ENCODE results near the gene CSNK2A3. TPM values are rescaled to one million over a fixed set of nuclear protein-coding genes. Genes with fewer than 3 reads are reported as not detected.
"Not testable (repeated sequence)": the region's sequence is repeated elsewhere in the genome, so short reads cannot be mapped to it uniquely, and the experiment has no call there.

Gene CSNK2A3
- polyA plus RNA-seq, 3 donors = 2.3 to 4.8 (median 2.6) TPM

GRCh38 chr11:11383995-11384394 lies 30.9 kb upstream of the CSNK2A3 start:
- no peak for DNase-seq (ENCODE audit: extremely low read depth in 1 of 11, low read depth in 9 of 11, low spot score in 4 of 11)

- DNase-seq (ENCODE audit: extremely low read depth in 1 of 11, low read depth in 9 of 11, low spot score in 4 of 11) = no peak
Measured at GRCh38 chr11:11382858-11383532, 29.9 kb upstream of the CSNK2A3 start.

GRCh38 chr11:11381471-11382105 lies 28.5 kb upstream of the CSNK2A3 start:
- DNase-seq (ENCODE audit: extremely low read depth in 1 of 11, low read depth in 9 of 11, low spot score in 4 of 11) = no peak

GRCh38 chr11:11380883-11381282 lies 27.8 kb upstream of the CSNK2A3 start:
- no peak for DNase-seq (ENCODE audit: extremely low read depth in 1 of 11, low read depth in 9 of 11, low spot score in 4 of 11)

- no peak for DNase-seq (ENCODE audit: extremely low read depth in 1 of 11, low read depth in 9 of 11, low spot score in 4 of 11)
Measured at GRCh38 chr11:11380340-11380739, 27.3 kb upstream of the CSNK2A3 start.

GRCh38 chr11:11379661-11380060 lies 26.6 kb upstream of the CSNK2A3 start:
- no peak for DNase-seq (ENCODE audit: extremely low read depth in 1 of 11, low read depth in 9 of 11, low spot score in 4 of 11)

GRCh38 chr11:11378184-11378940 lies 25.3 kb upstream of the CSNK2A3 start:
- no peak for DNase-seq (ENCODE audit: extremely low read depth in 1 of 11, low read depth in 9 of 11, low spot score in 4 of 11)

GRCh38 chr11:11374358-11375148 lies 21.5 kb upstream of the CSNK2A3 start:
- DNase-seq (ENCODE audit: extremely low read depth in 1 of 11, low read depth in 9 of 11, low spot score in 4 of 11) = no peak

GRCh38 chr11:11373934-11374333 lies 20.9 kb upstream of the CSNK2A3 start:
- no peak for DNase-seq (ENCODE audit: extremely low read depth in 1 of 11, low read depth in 9 of 11, low spot score in 4 of 11)

GRCh38 chr11:11372461-11372860 lies 19.4 kb upstream of the CSNK2A3 start:
- DNase-seq (ENCODE audit: extremely low read depth in 1 of 11, low read depth in 9 of 11, low spot score in 4 of 11) = no peak

- no peak for DNase-seq (ENCODE audit: extremely low read depth in 1 of 11, low read depth in 9 of 11, low spot score in 4 of 11)
Measured at GRCh38 chr11:11370962-11371303, 17.9 kb upstream of the CSNK2A3 start.

- DNase-seq (ENCODE audit: extremely low read depth in 1 of 11, low read depth in 9 of 11, low spot score in 4 of 11) = no peak
Measured at GRCh38 chr11:11370255-11370961, 17.4 kb upstream of the CSNK2A3 start.

- DNase-seq (ENCODE audit: extremely low read depth in 1 of 11, low read depth in 9 of 11, low spot score in 4 of 11) = no peak
Measured at GRCh38 chr11:11366793-11367192, 13.7 kb upstream of the CSNK2A3 start.

- no peak for DNase-seq (ENCODE audit: extremely low read depth in 1 of 11, low read depth in 9 of 11, low spot score in 4 of 11)
Measured at GRCh38 chr11:11363674-11364073, 10.6 kb upstream of the CSNK2A3 start.

GRCh38 chr11:11359611-11360010 lies 6.6 kb upstream of the CSNK2A3 start:
- DNase-seq (ENCODE audit: extremely low read depth in 1 of 11, low read depth in 9 of 11, low spot score in 4 of 11) = peak in 1 of 11 donors; percentile 21

GRCh38 chr11:11356842-11357241 lies 3.8 kb upstream of the CSNK2A3 start:
- no peak for DNase-seq (ENCODE audit: extremely low read depth in 1 of 11, low read depth in 9 of 11, low spot score in 4 of 11)

GRCh38 chr11:11351851-11352250 lies 1.2 kb downstream of the CSNK2A3 start:
- DNase-seq (ENCODE audit: extremely low read depth in 1 of 11, low read depth in 9 of 11, low spot score in 4 of 11) = not testable (repeated sequence)

- no peak for DNase-seq (ENCODE audit: extremely low read depth in 1 of 11, low read depth in 9 of 11, low spot score in 4 of 11)
Measured at GRCh38 chr11:11351042-11351586, 1.9 kb downstream of the CSNK2A3 start.

All from renal cortex interstitium (tissue), 11 donors.